PC-9 (cell line): ENCODE measurements around the gene CDC42EP1.
"Not testable (repeated sequence)": the region's sequence is repeated elsewhere in the genome, so short reads cannot be mapped to it uniquely, and the experiment has no call there.

Source experiments
- CTCF ChIP-seq: fragments of 200-600 bp; sonication (generic); conservative IDR thresholded peaks from 2 replicates; pipeline ENCODE4 v1.6.1; 2017; ENCODE audit warnings: mixed run types, antibody characterized with exemption, mild to moderate bottlenecking, moderate library complexity
- EZH2 ChIP-seq: fragments of 200-600 bp; sonication (generic); IDR thresholded peaks from 2 replicates; pipeline ENCODE4 v1.8.0; 2017; ENCODE audit warnings: antibody characterized with exemption, low read depth

DNA sequence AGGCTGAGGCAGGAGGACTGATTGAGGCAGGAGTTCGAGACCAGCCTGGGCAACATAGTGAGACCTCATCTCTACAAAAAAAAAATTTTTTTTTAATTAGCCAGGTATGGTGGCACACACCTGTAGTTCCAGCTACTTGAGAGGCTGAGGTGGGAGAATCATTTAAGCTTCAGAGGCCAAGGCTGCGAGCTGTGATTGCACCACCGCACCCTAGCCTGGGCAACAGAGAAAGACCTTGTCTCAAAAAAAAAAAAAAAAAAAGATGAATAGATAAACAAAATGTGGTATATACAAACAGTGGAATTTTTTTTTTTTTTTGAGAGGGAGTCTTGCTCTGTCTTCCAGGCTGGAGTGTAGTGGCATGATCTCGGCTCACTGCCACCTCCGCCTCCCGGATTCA, 30.8 kb downstream of the CDC42EP1 start:
- not testable (repeated sequence) for TF ChIP-seq CTCF, EZH2
